Fibroblast of lung (primary cell): Measurements from ENCODE around the gene CYP4F8. TPM values are rescaled to one million over a fixed set of nuclear protein-coding genes. Genes with fewer than 3 reads are reported as not detected.

Source experiments
- DNase-seq, 2 donors: peaks; one replicate each; pipeline versions ENCODE4 v3.0.0 to v3.0.0-alpha.2; 2010; ENCODE audit warnings: low read depth in 2 of 2
- H2AFZ ChIP-seq: 2 replicates; pipeline ENCODE4 v1.5.1; 2012; ENCODE audit warnings: low read length, control low read depth, inconsistent platforms
- H3K27ac ChIP-seq: 2 replicates; pipeline ENCODE4 v1.5.1; 2011; ENCODE audit warnings: low read length, control low read depth; ENCODE audit not compliant: insufficient read depth
- H3K27me3 ChIP-seq: 2 replicates; pipeline ENCODE4 v1.5.1; 2011; ENCODE audit warnings: mild to moderate bottlenecking, low read length; ENCODE audit not compliant: control insufficient read depth, insufficient read depth
- H3K36me3 ChIP-seq: 2 replicates; pipeline ENCODE4 v1.5.1; 2011; ENCODE audit warnings: low read length; ENCODE audit not compliant: control insufficient read depth, insufficient read depth
- H3K4me1 ChIP-seq: 2 replicates; pipeline ENCODE4 v1.5.1; 2011; ENCODE audit warnings: low read length; ENCODE audit not compliant: control insufficient read depth, insufficient read depth; ENCODE audit errors: extremely low read depth
- H3K4me2 ChIP-seq: 2 replicates; pipeline ENCODE4 v1.5.1; 2011; ENCODE audit warnings: low read length, control low read depth; ENCODE audit not compliant: insufficient read depth; ENCODE audit errors: extremely low read depth
- H3K4me3 ChIP-seq, 4 experiments: fragments of 200-600 bp in 1 of 4; sonication (generic) in 1 of 4; replicated peaks in 1 of 4; 2 replicates each; pipeline ENCODE4 v1.5.1; 2011 to 2016; ENCODE audit warnings: low read length in 4 of 4, low read depth in 3 of 4, mild to moderate bottlenecking in 3 of 4, control low read depth in 2 of 4, inconsistent platforms in 1 of 4, mixed read lengths in 1 of 4; ENCODE audit not compliant: insufficient read depth in 1 of 4; ENCODE audit errors: control extremely low read depth in 1 of 4
- H3K79me2 ChIP-seq: 2 replicates; pipeline ENCODE4 v1.5.1; 2012; ENCODE audit warnings: mild to moderate bottlenecking, low read length, inconsistent platforms; ENCODE audit not compliant: control insufficient read depth, insufficient read depth
- H3K9ac ChIP-seq: 2 replicates; pipeline ENCODE4 v1.5.1; 2011; ENCODE audit warnings: mild to moderate bottlenecking, low read length, control low read depth; ENCODE audit not compliant: insufficient read depth
- H3K9me3 ChIP-seq: 2 replicates; pipeline ENCODE4 v1.5.1; 2012; ENCODE audit warnings: low read depth, low read length; ENCODE audit not compliant: control insufficient read depth, insufficient read depth
- H4K20me1 ChIP-seq: 2 replicates; pipeline ENCODE4 v1.5.1; 2011; ENCODE audit warnings: low read length; ENCODE audit not compliant: control insufficient read depth, insufficient read depth; ENCODE audit errors: extremely low read depth
- CTCF ChIP-seq, 2 donors: IDR thresholded peaks in 1 of 2; conservative IDR thresholded peaks in 1 of 2; 1 replicate in 1 of 2; 2 replicates in 1 of 2; pipeline ENCODE4 v1.5.1; 2011 to 2012; ENCODE audit warnings: low read length in 2 of 2, control low read depth in 1 of 2, inconsistent platforms in 1 of 2, low read depth in 1 of 2, mild to moderate bottlenecking in 1 of 2
- EZH2 ChIP-seq: IDR thresholded peaks from 2 replicates; pipeline ENCODE4 v1.5.1; 2012; ENCODE audit warnings: low read length, control low read depth, mild to moderate bottlenecking; ENCODE audit errors: missing control alignments
- polyA plus RNA-seq, 2 donors: library from polyadenylated mRNA; depleted of rRNA in 1 of 2; stranded (reverse) in 1 of 2; unstranded in 1 of 2; fragments of >200 nt; gene quantifications; 2 replicates each; pipeline ENCODE4 v1.2.1, GENCODE V29; 2011 to 2012; ENCODE audit warnings: missing spikeins in 1 of 2
- total RNA-seq: library from RNA; depleted of rRNA; stranded (reverse); fragments of >200 nt; gene quantifications from 2 replicates; pipeline ENCODE4 v1.2.1, GENCODE V29; 2014

The CYP4F8 gene
- total and polyA plus RNA-seq, 2 donors (not counting 1 experiment from before 2014, with no cell fraction given): not detected

GRCh38 chr19:15643387-15643786 lies 28.4 kb downstream of the CYP4F8 start:
- Histone ChIP-seq H4K20me1 (no peaks in the 10 kb centered on the region), H3K9me3 (no peaks in the 10 kb centered on the region), H3K4me2 (no peak overlapping the region), H2AFZ (no peak overlapping the region), H3K4me3 (no peak overlapping the region), H3K27ac (no peak overlapping the region), H3K4me1 (no peaks in the 10 kb centered on the region), H3K9ac (no peak overlapping the region), H3K36me3 (no peaks in the 10 kb centered on the region), H3K79me2 (no peaks in the 10 kb centered on the region), H3K27me3 (no peaks in the 10 kb centered on the region)
- no peak for DNase-seq
- TF ChIP-seq EZH2 (no peak), CTCF (conservative IDR thresholded peaks at IDR 0.05 in 1 of 2, IDR thresholded peaks at IDR 0.05 in 1 of 2; ENCODE audit: low read depth in 1 of 2, low read length in 2 of 2) (no peak)

GRCh38 chr19:15644066-15644741 lies 29.2 kb downstream of the CYP4F8 start:
- Histone ChIP-seq H2AFZ (no peak overlapping the region), H3K4me1 (no peaks in the 10 kb centered on the region), H3K36me3 (no peaks in the 10 kb centered on the region), H4K20me1 (no peaks in the 10 kb centered on the region), H3K9ac (no peak overlapping the region), H3K27ac (no peak overlapping the region), H3K4me2 (no peak overlapping the region), H3K4me3 (no peak overlapping the region), H3K9me3 (no peaks in the 10 kb centered on the region), H3K79me2 (no peaks in the 10 kb centered on the region), H3K27me3 (no peaks in the 10 kb centered on the region)
- TF ChIP-seq EZH2 (no peak), CTCF (conservative IDR thresholded peaks at IDR 0.05 in 1 of 2, IDR thresholded peaks at IDR 0.05 in 1 of 2; ENCODE audit: low read depth in 1 of 2, low read length in 2 of 2) (no peak)
- DNase-seq: no peak

- TF ChIP-seq EZH2 (no peak), CTCF (conservative IDR thresholded peaks at IDR 0.05 in 1 of 2, IDR thresholded peaks at IDR 0.05 in 1 of 2; ENCODE audit: low read depth in 1 of 2, low read length in 2 of 2) (no peak)
- no peak for DNase-seq
- H3K27ac ChIP-seq: no peak overlapping the region
Observed at GRCh38 chr19:15644816-15645215, 29.8 kb downstream of the CYP4F8 start.

More at GRCh38 chr19:15644816-15645215, 29.8 kb downstream of the CYP4F8 start:
- Histone ChIP-seq H4K20me1 (no peaks in the 10 kb centered on the region), H3K4me2 (no peak overlapping the region), H3K27me3 (no peaks in the 10 kb centered on the region), H3K9me3 (no peaks in the 10 kb centered on the region), H3K4me1 (no peaks in the 10 kb centered on the region), H3K36me3 (no peaks in the 10 kb centered on the region), H3K4me3 (no peak overlapping the region), H3K79me2 (no peaks in the 10 kb centered on the region), H3K9ac (no peak overlapping the region), H2AFZ (no peak overlapping the region)
